ENCODE measurements around the gene PRIM2.
"Not testable (repeated sequence)": the region's sequence is repeated elsewhere in the genome, so short reads cannot be mapped to it uniquely, and the experiment has no call there.

DNA sequence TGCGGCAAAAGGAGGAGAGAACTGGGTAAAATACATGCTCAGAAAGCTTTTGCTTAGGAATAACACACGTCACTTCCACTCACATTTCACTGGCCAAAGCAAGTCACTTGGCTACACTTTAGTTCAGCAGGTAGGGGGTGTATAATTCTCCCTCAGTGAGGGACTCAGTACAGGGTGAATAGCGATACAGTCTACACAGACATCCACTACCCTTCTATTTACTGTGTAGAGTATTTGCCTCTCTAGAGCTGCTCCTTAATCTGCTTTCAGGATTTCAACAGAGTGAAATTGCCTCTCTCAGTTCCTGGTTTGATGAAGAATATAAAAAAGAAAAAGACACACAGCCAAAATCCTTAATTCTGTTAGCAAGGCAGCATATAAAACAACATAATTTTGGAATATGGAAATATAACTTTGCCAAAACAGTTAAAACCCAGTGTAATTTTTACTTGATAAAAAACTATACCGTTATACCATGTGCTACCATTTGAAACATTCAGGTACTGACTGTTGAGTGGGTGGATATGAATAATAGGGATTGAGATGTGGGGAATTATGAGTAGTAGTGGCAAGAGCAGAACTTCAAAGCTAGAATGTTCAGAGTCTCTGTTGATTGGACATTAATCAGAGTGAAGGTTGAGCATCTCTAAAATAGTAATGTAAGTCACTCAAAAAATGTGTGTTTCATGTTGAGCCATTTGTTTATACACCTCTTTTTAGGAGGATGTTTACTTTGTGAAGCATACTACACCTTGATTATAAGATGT lies 51.7 kb downstream of the PRIM2 start:
- TF ChIP-seq, protein P1, sequence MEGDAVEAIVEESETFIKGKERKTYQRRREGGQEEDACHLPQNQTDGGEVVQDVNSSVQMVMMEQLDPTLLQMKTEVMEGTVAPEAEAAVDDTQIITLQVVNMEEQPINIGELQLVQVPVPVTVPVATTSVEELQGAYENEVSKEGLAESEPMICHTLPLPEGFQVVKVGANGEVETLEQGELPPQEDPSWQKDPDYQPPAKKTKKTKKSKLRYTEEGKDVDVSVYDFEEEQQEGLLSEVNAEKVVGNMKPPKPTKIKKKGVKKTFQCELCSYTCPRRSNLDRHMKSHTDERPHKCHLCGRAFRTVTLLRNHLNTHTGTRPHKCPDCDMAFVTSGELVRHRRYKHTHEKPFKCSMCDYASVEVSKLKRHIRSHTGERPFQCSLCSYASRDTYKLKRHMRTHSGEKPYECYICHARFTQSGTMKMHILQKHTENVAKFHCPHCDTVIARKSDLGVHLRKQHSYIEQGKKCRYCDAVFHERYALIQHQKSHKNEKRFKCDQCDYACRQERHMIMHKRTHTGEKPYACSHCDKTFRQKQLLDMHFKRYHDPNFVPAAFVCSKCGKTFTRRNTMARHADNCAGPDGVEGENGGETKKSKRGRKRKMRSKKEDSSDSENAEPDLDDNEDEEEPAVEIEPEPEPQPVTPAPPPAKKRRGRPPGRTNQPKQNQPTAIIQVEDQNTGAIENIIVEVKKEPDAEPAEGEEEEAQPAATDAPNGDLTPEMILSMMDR (IDR thresholded peaks at IDR 0.05): not testable (repeated sequence)
- not testable (repeated sequence) for TF ChIP-seq POLR2A (IDR thresholded peaks at IDR 0.05; ENCODE audit: low read depth)

Data from esophagus muscularis mucosa (tissue), 3 donors.